SK-N-MC (cell line): ENCODE results near the gene ZNF366.
"Not testable (repeated sequence)": the region's sequence is repeated elsewhere in the genome, so short reads cannot be mapped to it uniquely, and the experiment has no call there.

Experiments
- DNase-seq: peaks from one replicate; pipeline ENCODE4 v3.0.0-alpha.2; 2011; ENCODE audit warnings: low read depth, low spot score
- H3K27ac ChIP-seq: fragments of 200-600 bp; sonication (generic); 2 replicates; pipeline ENCODE4 v1.5.1; 2016; ENCODE audit warnings: mixed run types
- H3K36me3 ChIP-seq: fragments of 200-600 bp; sonication (generic); 2 replicates; pipeline ENCODE4 v1.6.1; 2017; ENCODE audit warnings: antibody characterized with exemption, low read length, mixed read lengths; ENCODE audit not compliant: insufficient read depth
- H3K4me3 ChIP-seq: fragments of 200-600 bp; sonication (generic); 2 replicates; pipeline ENCODE4 v1.5.1; 2016
- H3K9ac ChIP-seq: fragments of 200-600 bp; sonication (generic); 2 replicates; pipeline ENCODE4 v1.8.0; 2017; ENCODE audit warnings: mixed run types, mixed read lengths; ENCODE audit not compliant: insufficient read length
- H3K9me3 ChIP-seq: fragments of 200-600 bp; sonication (generic); 2 replicates; pipeline ENCODE4 v1.6.1; 2017; ENCODE audit warnings: low read depth, mild to moderate bottlenecking, antibody characterized with exemption, low read length, moderate library complexity, mixed read lengths
- EZH2 ChIP-seq: fragments of 200-600 bp; sonication (generic); IDR thresholded peaks from one replicate; pipeline ENCODE4 v1.6.1; 2017; ENCODE audit warnings: antibody characterized with exemption
- FOXP2 ChIP-seq: optimal IDR thresholded peaks from 2 replicates; pipeline ENCODE3; 2011; ENCODE audit warnings: mild to moderate bottlenecking, moderate library complexity; ENCODE audit not compliant: insufficient read depth; ENCODE audit errors: extremely low read length, control extremely low read depth
- POLR2AphosphoS5 ChIP-seq: IDR thresholded peaks from 2 replicates; pipeline ENCODE4 v1.6.1; 2012; ENCODE audit warnings: mild to moderate bottlenecking, low read depth, low read length, borderline replicate concordance

The ZNF366 gene

GRCh38 chr5:72412283-72413055, 94.7 kb downstream of the ZNF366 start:
- DNase-seq, result no peak
- H3K4me3 ChIP-seq, result no peak overlapping the region
- H3K27ac ChIP-seq, result no peak overlapping the region
- no peaks in the 10 kb centered on the region for H3K36me3 ChIP-seq
- H3K9ac ChIP-seq, result no peak overlapping the region
- TF ChIP-seq FOXP2, result no peak
- TF ChIP-seq POLR2AphosphoS5, result no peak
- no peak for TF ChIP-seq EZH2
- H3K9me3 ChIP-seq, result no peaks in the 10 kb centered on the region

GRCh38 chr5:72410688-72411295, 96.4 kb downstream of the ZNF366 start:
- no peak overlapping the region for H3K4me3 ChIP-seq
- TF ChIP-seq POLR2AphosphoS5 (no peak), EZH2 (no peak), FOXP2 (no peak)
- no peak overlapping the region for H3K27ac ChIP-seq
- no peak for DNase-seq
- no peaks in the 10 kb centered on the region for H3K36me3 ChIP-seq
- no peak overlapping the region for H3K9ac ChIP-seq
- H3K9me3 ChIP-seq, result no peaks in the 10 kb centered on the region

GRCh38 chr5:72408603-72409002, 98.6 kb downstream of the ZNF366 start:
- H3K36me3 ChIP-seq, result no peaks in the 10 kb centered on the region
- no peaks in the 10 kb centered on the region for H3K9me3 ChIP-seq
- H3K27ac ChIP-seq, result no peak overlapping the region
- H3K4me3 ChIP-seq, result no peak overlapping the region
- DNase-seq, result no peak
- TF ChIP-seq FOXP2, result no peak
- no peak for TF ChIP-seq POLR2AphosphoS5
- no peak for TF ChIP-seq EZH2
- no peak overlapping the region for H3K9ac ChIP-seq

GRCh38 chr5:72408127-72408526, 99.1 kb downstream of the ZNF366 start:
- Histone ChIP-seq H3K36me3 (no peaks in the 10 kb centered on the region), H3K27ac (no peak overlapping the region), H3K9ac (no peak overlapping the region), H3K9me3 (no peaks in the 10 kb centered on the region), H3K4me3 (no peak overlapping the region)
- TF ChIP-seq FOXP2 (no peak), EZH2 (no peak), POLR2AphosphoS5 (no peak)
- no peak for DNase-seq

GRCh38 chr5:72407541-72407940, 99.7 kb downstream of the ZNF366 start:
- Histone ChIP-seq H3K9me3 (no peaks in the 10 kb centered on the region), H3K9ac (no peak overlapping the region), H3K4me3 (no peak overlapping the region), H3K36me3 (no peaks in the 10 kb centered on the region), H3K27ac (no peak overlapping the region)
- TF ChIP-seq EZH2 (no peak), POLR2AphosphoS5 (no peak), FOXP2 (no peak)
- DNase-seq, result no peak

GRCh38 chr5:72407078-72407477, 100.1 kb downstream of the ZNF366 start:
- Histone ChIP-seq H3K36me3 (no peaks in the 10 kb centered on the region), H3K9ac (no peak overlapping the region), H3K4me3 (no peak overlapping the region), H3K9me3 (no peaks in the 10 kb centered on the region), H3K27ac (no peak overlapping the region)
- no peak for TF ChIP-seq POLR2AphosphoS5
- TF ChIP-seq EZH2, result no peak
- no peak for TF ChIP-seq FOXP2
- no peak for DNase-seq

- not testable (repeated sequence) for H3K9ac ChIP-seq, H3K9me3 ChIP-seq, H3K27ac ChIP-seq, DNase-seq, H3K36me3 ChIP-seq, H3K4me3 ChIP-seq
These were observed 102.4 kb downstream of the ZNF366 start for GRCh38 chr5:72404771-72405170.

- TF ChIP-seq POLR2AphosphoS5 (no peak), EZH2 (no peak), FOXP2 (no peak)
- H3K36me3 ChIP-seq, result no peaks in the 10 kb centered on the region
- H3K27ac ChIP-seq, result no peak overlapping the region
- DNase-seq, result no peak
- H3K9ac ChIP-seq, result no peak overlapping the region
- peaks cover 2% of the 10 kb centered on the region; the same call in 1 of the 2 replicates for H3K9me3 ChIP-seq
- H3K4me3 ChIP-seq, result no peak overlapping the region
These were observed 104.1 kb downstream of the ZNF366 start for GRCh38 chr5:72402959-72403628.

- no peak for DNase-seq
These were observed 104.8 kb downstream of the ZNF366 start for GRCh38 chr5:72402381-72402890.

More at GRCh38 chr5:72402381-72402890, 104.8 kb downstream of the ZNF366 start:
- no peak for TF ChIP-seq EZH2
- TF ChIP-seq FOXP2, result no peak
- no peak for TF ChIP-seq POLR2AphosphoS5
- Histone ChIP-seq H3K4me3 (no peak overlapping the region), H3K9ac (no peak overlapping the region), H3K36me3 (no peaks in the 10 kb centered on the region), H3K27ac (no peak overlapping the region), H3K9me3 (peaks cover 2% of the 10 kb centered on the region; the same call in 1 of the 2 replicates)
